Progenitor cell of endocrine pancreas (in vitro differentiated cells): ENCODE measurements around the gene C1orf56. TPM values are rescaled to one million over a fixed set of nuclear protein-coding genes. Genes with fewer than 3 reads are reported as not detected.
A peak's percentile ranks its signal among the peaks of the same experiment; 100 is the strongest.

Source experiments
- DNase-seq: peaks from one replicate; pipeline ENCODE4 v3.0.0; 2021; ENCODE audit warnings: low spot score; ENCODE audit not compliant: unreplicated experiment
- H3K27ac Mint-ChIP-seq: 2 replicates; pipeline ENCODE4 v1.8.0; 2021; ENCODE audit warnings: mild to moderate bottlenecking, moderate library complexity, mixed read lengths
- H3K27me3 Mint-ChIP-seq: 2 replicates; pipeline ENCODE4 v1.8.0; 2021; ENCODE audit warnings: mixed read lengths
- H3K36me3 Mint-ChIP-seq: 2 replicates; pipeline ENCODE4 v1.8.0; 2022; ENCODE audit warnings: mixed read lengths; ENCODE audit not compliant: insufficient read depth
- H3K4me1 Mint-ChIP-seq: 2 replicates; pipeline ENCODE4 v1.8.0; 2021; ENCODE audit warnings: low read depth, mixed read lengths
- H3K4me3 Mint-ChIP-seq: 2 replicates; pipeline ENCODE4 v1.8.0; 2021; ENCODE audit warnings: low read depth, mild to moderate bottlenecking, moderate library complexity, mixed read lengths
- H3K9me3 Mint-ChIP-seq: 2 replicates; pipeline ENCODE4 v1.8.0; 2021; ENCODE audit warnings: low read depth, mixed read lengths
- CTCF ChIP-seq: fragments of 200-600 bp; sonication (generic); IDR thresholded peaks from one replicate; pipeline ENCODE4 v1.5.0; 2021; ENCODE audit warnings: antibody characterized with exemption, mild to moderate bottlenecking; ENCODE audit not compliant: unreplicated experiment
- total RNA-seq: library from RNA; stranded (reverse); gene quantifications from 2 replicates; pipeline ENCODE4 v1.2.1, GENCODE V29; 2021

Gene C1orf56
- total RNA-seq, 1 donor from 2014 or later: 7.0 TPM

- no peaks in the 10 kb centered on the region for H3K4me1 Mint-ChIP-seq
- peak; percentile 52 for DNase-seq
- H3K27me3 Mint-ChIP-seq: no peaks in the 10 kb centered on the region
- no peaks in the 10 kb centered on the region for H3K9me3 Mint-ChIP-seq
- peak; percentile 61 for TF ChIP-seq CTCF
- peaks cover 8% of the 10 kb centered on the region for H3K36me3 Mint-ChIP-seq
- H3K4me3 Mint-ChIP-seq: no peak overlapping the region
- H3K27ac Mint-ChIP-seq: peak overlapping the region; percentile 65
These were observed 22.9 kb upstream of the C1orf56 start for GRCh38 chr1:151024540-151025146.

GRCh38 chr1:151026460-151026859 lies 21.1 kb upstream of the C1orf56 start:
- Mint-ChIP-seq H3K36me3 (peaks cover 12% of the 10 kb centered on the region), H3K27ac (no peak overlapping the region), H3K4me3 (no peak overlapping the region), H3K27me3 (no peaks in the 10 kb centered on the region), H3K9me3 (no peaks in the 10 kb centered on the region), H3K4me1 (no peaks in the 10 kb centered on the region)
- TF ChIP-seq CTCF: no peak
- no peak for DNase-seq

- Mint-ChIP-seq H3K9me3 (no peaks in the 10 kb centered on the region), H3K27ac (no peak overlapping the region), H3K4me3 (no peak overlapping the region), H3K4me1 (peaks cover 2% of the 10 kb centered on the region), H3K36me3 (peaks cover 27% of the 10 kb centered on the region), H3K27me3 (no peaks in the 10 kb centered on the region)
- TF ChIP-seq CTCF: no peak
- DNase-seq: no peak
These were observed 15.4 kb upstream of the C1orf56 start for GRCh38 chr1:151032164-151032563.

- DNase-seq: no peak
- Mint-ChIP-seq H3K36me3 (peaks cover 19% of the 10 kb centered on the region), H3K4me1 (peaks cover 2% of the 10 kb centered on the region), H3K27me3 (no peaks in the 10 kb centered on the region), H3K4me3 (no peak overlapping the region), H3K9me3 (no peaks in the 10 kb centered on the region), H3K27ac (no peak overlapping the region)
- no peak for TF ChIP-seq CTCF
These were observed 12.4 kb upstream of the C1orf56 start for GRCh38 chr1:151035167-151035566.

- Mint-ChIP-seq H3K9me3 (no peaks in the 10 kb centered on the region), H3K4me1 (peaks cover 2% of the 10 kb centered on the region), H3K4me3 (no peak within 1 kb of the TSS), H3K27me3 (no peaks in the 10 kb centered on the region), H3K36me3 (peaks cover 20% of the 10 kb centered on the region), H3K27ac (peak within 1 kb of the TSS; percentile 22)
- TF ChIP-seq CTCF: no peak
- DNase-seq: no peak
These were observed 11.2 kb upstream of the C1orf56 start, which contains the start of gene BNIPL for GRCh38 chr1:151036356-151036755. TSS of gene BNIPL (plus strand) at chr1:151036586. CDS start at chr1:151036726, 140 bp downstream.
